Activated naive CD8-positive, alpha-beta T cell treated with anti-CD3 and anti-CD28 coated beads, Interleukin-2, amount 50 U/mL, for 24 hours (primary cell): ENCODE data around the gene PLG.
"Not testable (repeated sequence)": the region's sequence is repeated elsewhere in the genome, so short reads cannot be mapped to it uniquely, and the experiment has no call there.

Experiments
- ATAC-seq: fragments of 150-1000 bp; cut with Tn5 transposase; one replicate; pipeline ENCODE4 v1.10.0; 2021
- DNase-seq: peaks from one replicate; pipeline ENCODE4 v3.0.0; 2021
- H3K27ac Mint-ChIP-seq: one replicate; pipeline ENCODE4 v1.8.0; 2021; ENCODE audit warnings: mild to moderate bottlenecking, mixed read lengths
- H3K27me3 Mint-ChIP-seq: one replicate; pipeline ENCODE4 v1.8.0; 2021; ENCODE audit warnings: mixed read lengths
- H3K36me3 Mint-ChIP-seq: one replicate; pipeline ENCODE4 v1.8.0; 2021; ENCODE audit warnings: low read depth, mixed read lengths
- H3K4me1 Mint-ChIP-seq: one replicate; pipeline ENCODE4 v1.8.0; 2021; ENCODE audit warnings: mixed read lengths
- H3K4me3 Mint-ChIP-seq: one replicate; pipeline ENCODE4 v1.8.0; 2021; ENCODE audit warnings: mild to moderate bottlenecking, moderate library complexity, mixed read lengths
- H3K9me3 Mint-ChIP-seq: one replicate; pipeline ENCODE4 v1.8.0; 2021; ENCODE audit warnings: mixed read lengths

Gene PLG

DNA sequence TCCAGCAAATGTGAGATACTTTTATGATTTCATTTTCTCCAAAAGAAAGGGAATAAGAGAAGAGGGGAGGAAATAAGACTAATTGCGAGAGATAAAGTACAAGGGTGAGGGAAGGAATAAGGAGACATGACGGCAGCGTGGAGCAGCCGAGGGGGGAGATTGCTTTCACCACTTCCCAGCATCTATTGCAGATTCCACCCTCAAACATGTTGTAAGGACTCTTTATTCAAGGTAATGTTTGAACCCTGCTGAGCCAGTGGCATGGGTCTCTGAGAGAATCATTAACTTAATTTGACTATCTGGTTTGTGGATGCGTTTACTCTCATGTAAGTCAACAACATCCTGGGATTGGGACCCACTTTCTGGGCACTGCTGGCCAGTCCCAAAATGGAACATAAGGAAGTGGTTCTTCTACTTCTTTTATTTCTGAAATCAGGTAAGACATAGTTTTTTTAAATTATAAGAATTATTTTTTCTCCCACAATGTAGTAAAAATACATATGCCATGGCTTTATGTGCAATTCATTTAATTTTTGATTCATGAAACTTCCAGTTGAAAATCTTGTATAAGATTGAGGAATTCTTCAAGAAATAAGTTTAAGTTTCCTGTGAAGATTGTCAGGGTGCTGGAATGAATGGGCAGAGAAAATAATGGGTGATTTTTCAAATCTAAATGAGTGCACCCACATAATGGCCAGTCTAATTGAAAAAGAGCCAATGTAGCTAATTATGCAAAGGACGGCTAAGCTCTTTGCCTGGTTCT, at the start of gene PLG:
Gene PLG, plus strand, starts transcription at position 327 of the 763 bp plus-strand sequence. Its CDS starts 61 bp downstream, at position 388.
- not testable (repeated sequence) for H3K36me3 Mint-ChIP-seq, ATAC-seq, DNase-seq, H3K27ac Mint-ChIP-seq, H3K4me1 Mint-ChIP-seq, H3K9me3 Mint-ChIP-seq, H3K4me3 Mint-ChIP-seq
- peaks cover 13% of the 10 kb centered on the region for H3K27me3 Mint-ChIP-seq

DNA sequence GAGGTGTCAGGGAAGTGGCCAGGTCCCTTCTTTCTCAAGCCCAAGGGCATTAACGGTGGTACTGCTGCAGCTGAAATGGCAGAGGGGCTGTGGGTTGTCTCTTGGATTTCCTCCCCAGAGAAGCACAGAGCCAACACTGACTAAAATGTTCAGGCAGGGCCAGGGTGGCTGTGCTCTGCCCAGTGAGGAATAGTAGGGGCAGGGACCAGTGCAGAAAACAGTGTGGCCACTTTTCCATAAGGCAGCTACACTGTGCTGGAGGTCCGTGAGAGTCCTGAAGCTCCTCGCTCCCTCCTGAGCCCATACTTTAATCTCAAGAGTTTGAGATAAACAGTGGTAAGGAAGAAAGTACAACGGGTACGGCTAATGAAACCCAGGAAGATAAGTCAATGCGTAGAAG, 42.5 kb upstream of the PLG start:
- H3K36me3 Mint-ChIP-seq: no peaks in the 10 kb centered on the region
- no peak overlapping the region for H3K27ac Mint-ChIP-seq
- H3K9me3 Mint-ChIP-seq: peaks cover 5% of the 10 kb centered on the region
- DNase-seq (no peak), ATAC-seq (no peak)
- no peak overlapping the region for H3K4me3 Mint-ChIP-seq
- no peaks in the 10 kb centered on the region for H3K4me1 Mint-ChIP-seq
- peaks cover 5% of the 10 kb centered on the region for H3K27me3 Mint-ChIP-seq

GRCh38 chr6:160661216-160661615, 40.8 kb upstream of the PLG start:
- H3K9me3 Mint-ChIP-seq: peaks cover 5% of the 10 kb centered on the region
- DNase-seq (no peak), ATAC-seq (no peak)
- H3K36me3 Mint-ChIP-seq: no peaks in the 10 kb centered on the region
- peaks cover 5% of the 10 kb centered on the region for H3K27me3 Mint-ChIP-seq
- no peak overlapping the region for H3K4me3 Mint-ChIP-seq
- H3K27ac Mint-ChIP-seq: no peak overlapping the region
- no peaks in the 10 kb centered on the region for H3K4me1 Mint-ChIP-seq

- no peaks in the 10 kb centered on the region for H3K36me3 Mint-ChIP-seq
Observed at GRCh38 chr6:160662429-160662828, 39.6 kb upstream of the PLG start.

GRCh38 chr6:160662842-160663241, 39.2 kb upstream of the PLG start:
- Mint-ChIP-seq H3K27ac (no peak overlapping the region), H3K4me3 (no peak overlapping the region), H3K36me3 (no peaks in the 10 kb centered on the region), H3K4me1 (no peaks in the 10 kb centered on the region), H3K9me3 (no peaks in the 10 kb centered on the region), H3K27me3 (peaks cover 5% of the 10 kb centered on the region)
- DNase-seq (no peak), ATAC-seq (no peak)

More at GRCh38 chr6:160662429-160662828, 39.6 kb upstream of the PLG start:
- DNase-seq (no peak), ATAC-seq (no peak)
- no peaks in the 10 kb centered on the region for H3K9me3 Mint-ChIP-seq
- H3K4me3 Mint-ChIP-seq: no peak overlapping the region
- H3K27me3 Mint-ChIP-seq: peaks cover 5% of the 10 kb centered on the region
- no peak overlapping the region for H3K27ac Mint-ChIP-seq
- H3K4me1 Mint-ChIP-seq: no peaks in the 10 kb centered on the region

GRCh38 chr6:160664198-160664597, 37.8 kb upstream of the PLG start, which contains the start of gene LPA:
TSS of gene LPA (minus strand) at chr6:160664275. CDS start at chr6:160664214, 61 bp downstream.
- H3K36me3 Mint-ChIP-seq, ATAC-seq, H3K27ac Mint-ChIP-seq, H3K27me3 Mint-ChIP-seq, H3K4me3 Mint-ChIP-seq, H3K9me3 Mint-ChIP-seq, DNase-seq, H3K4me1 Mint-ChIP-seq: not testable (repeated sequence)

- Mint-ChIP-seq H3K4me3 (no peak overlapping the region), H3K27me3 (peaks cover 1% of the 10 kb centered on the region), H3K4me1 (no peaks in the 10 kb centered on the region), H3K9me3 (no peaks in the 10 kb centered on the region), H3K27ac (no peak overlapping the region), H3K36me3 (no peaks in the 10 kb centered on the region)
- ATAC-seq (peak; percentile 24), DNase-seq (peak; percentile 29)
Observed at GRCh38 chr6:160667639-160668481, 34.2 kb upstream of the PLG start.

DNA sequence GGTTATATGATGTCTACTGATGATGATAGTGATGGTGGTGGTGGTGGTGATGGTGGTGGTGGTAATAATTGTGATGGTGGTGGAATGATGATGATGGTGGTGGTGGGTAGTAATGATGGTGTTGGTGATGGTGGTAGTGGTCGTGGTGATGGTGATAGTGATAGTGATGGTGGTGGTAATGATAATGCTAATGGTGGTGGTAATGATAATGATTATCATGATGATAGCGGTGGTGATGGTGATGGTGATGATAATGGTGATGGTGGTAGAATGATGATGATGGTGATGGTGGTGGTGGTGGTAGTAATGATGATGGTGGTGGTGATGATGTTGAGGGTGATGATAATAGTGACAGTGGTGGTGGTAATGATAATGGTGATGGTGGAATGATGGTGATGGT, 33.5 kb upstream of the PLG start:
- Mint-ChIP-seq H3K4me3 (no peak overlapping the region), H3K4me1 (no peaks in the 10 kb centered on the region), H3K36me3 (no peaks in the 10 kb centered on the region), H3K9me3 (peaks cover 6% of the 10 kb centered on the region), H3K27ac (no peak overlapping the region), H3K27me3 (peaks cover under 1% of the 10 kb centered on the region)
- ATAC-seq: no peak
- no peak for DNase-seq

DNA sequence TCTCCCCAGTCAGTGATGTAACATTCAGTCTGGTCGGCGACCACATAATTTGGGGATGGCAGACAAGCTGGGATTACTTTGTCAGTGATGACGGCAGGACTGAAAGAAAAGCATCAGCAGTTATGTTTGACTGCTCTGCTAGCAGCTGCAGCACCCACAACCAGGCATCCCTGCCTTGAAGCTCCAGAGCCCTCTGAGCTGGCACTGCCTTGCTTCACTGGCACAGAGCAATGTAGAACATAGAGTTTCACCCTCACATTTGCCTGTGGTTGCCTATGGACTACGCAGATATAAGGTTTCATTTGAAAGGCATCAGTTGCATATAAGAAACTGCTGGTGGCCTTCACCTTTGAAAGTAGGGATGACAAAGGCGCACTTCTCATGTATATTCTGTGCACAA, 25.6 kb upstream of the PLG start:
- not testable (repeated sequence) for H3K9me3 Mint-ChIP-seq, H3K36me3 Mint-ChIP-seq, H3K27ac Mint-ChIP-seq, H3K4me3 Mint-ChIP-seq, H3K27me3 Mint-ChIP-seq, H3K4me1 Mint-ChIP-seq, DNase-seq, ATAC-seq

DNA sequence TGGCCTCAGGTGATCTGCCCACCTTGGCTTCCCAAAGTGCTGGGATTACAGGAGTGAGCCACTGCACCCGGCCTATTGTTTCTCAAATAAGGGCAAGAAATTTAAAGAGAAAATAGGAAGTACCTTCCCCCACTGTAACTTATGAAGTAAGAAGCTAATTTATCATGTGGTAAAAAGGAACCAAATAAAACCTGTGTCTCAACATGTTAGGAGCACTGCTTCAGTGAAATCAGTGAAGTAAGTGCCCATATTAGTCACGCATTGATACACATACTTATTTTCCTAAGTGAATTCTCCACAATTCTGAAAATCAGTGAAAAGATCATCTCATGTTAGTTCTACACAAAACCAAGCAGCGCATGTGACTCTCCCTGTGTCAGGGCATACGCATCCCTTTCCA, 23.8 kb upstream of the PLG start:
- ATAC-seq (no peak), DNase-seq (no peak)
- no peak overlapping the region for H3K4me3 Mint-ChIP-seq

GRCh38 chr6:160678744-160679401, 23.2 kb upstream of the PLG start:
- Mint-ChIP-seq H3K9me3 (no peaks in the 10 kb centered on the region), H3K27me3 (no peaks in the 10 kb centered on the region), H3K36me3 (no peaks in the 10 kb centered on the region), H3K27ac (no peak overlapping the region), H3K4me1 (no peaks in the 10 kb centered on the region), H3K4me3 (no peak overlapping the region)
- no peak for DNase-seq
- ATAC-seq: no peak

More for the DNA sequence above, 23.8 kb upstream of the PLG start:
- Mint-ChIP-seq H3K4me1 (no peaks in the 10 kb centered on the region), H3K27me3 (no peaks in the 10 kb centered on the region), H3K36me3 (no peaks in the 10 kb centered on the region), H3K27ac (no peak overlapping the region), H3K9me3 (peaks cover 4% of the 10 kb centered on the region)

DNA sequence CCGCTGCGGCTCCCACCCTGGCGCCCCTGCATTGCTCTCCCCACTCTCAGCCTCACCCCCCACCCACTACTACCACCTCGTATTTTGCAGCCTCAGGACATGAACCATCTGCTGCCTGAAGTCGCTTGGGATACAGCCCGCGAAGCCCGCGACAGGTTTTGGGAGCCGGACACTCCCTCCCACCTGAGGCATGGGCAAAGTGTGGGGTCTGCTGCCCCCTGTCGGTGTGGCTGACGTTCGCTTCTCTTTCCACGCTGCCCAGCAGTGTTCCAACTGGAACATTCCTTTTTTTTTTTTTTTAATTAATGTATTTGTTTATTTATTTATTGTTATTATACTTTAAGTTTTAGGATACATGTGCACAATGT, 22.7 kb upstream of the PLG start:
- H3K4me1 Mint-ChIP-seq: no peaks in the 10 kb centered on the region
- H3K4me3 Mint-ChIP-seq: no peak overlapping the region
- no peaks in the 10 kb centered on the region for H3K9me3 Mint-ChIP-seq
- ATAC-seq (no peak), DNase-seq (peak; percentile 2)
- H3K27ac Mint-ChIP-seq: no peak overlapping the region
- H3K27me3 Mint-ChIP-seq: no peaks in the 10 kb centered on the region
- no peaks in the 10 kb centered on the region for H3K36me3 Mint-ChIP-seq

GRCh38 chr6:160685101-160685761, 16.8 kb upstream of the PLG start:
- H3K27ac Mint-ChIP-seq, ATAC-seq, H3K4me1 Mint-ChIP-seq: not testable (repeated sequence)

GRCh38 chr6:160685762-160686450, 16.1 kb upstream of the PLG start:
- H3K27me3 Mint-ChIP-seq: no peaks in the 10 kb centered on the region
- H3K9me3 Mint-ChIP-seq: no peaks in the 10 kb centered on the region
- DNase-seq (no peak), ATAC-seq (no peak)
- no peak overlapping the region for H3K4me3 Mint-ChIP-seq
- no peaks in the 10 kb centered on the region for H3K4me1 Mint-ChIP-seq
- no peak overlapping the region for H3K27ac Mint-ChIP-seq
- no peaks in the 10 kb centered on the region for H3K36me3 Mint-ChIP-seq

More at GRCh38 chr6:160685101-160685761, 16.8 kb upstream of the PLG start:
- not testable (repeated sequence) for DNase-seq, H3K27me3 Mint-ChIP-seq, H3K9me3 Mint-ChIP-seq, H3K4me3 Mint-ChIP-seq, H3K36me3 Mint-ChIP-seq
